Measurements from ENCODE around the gene TEKT3.

TEKT3 gene

DNA sequence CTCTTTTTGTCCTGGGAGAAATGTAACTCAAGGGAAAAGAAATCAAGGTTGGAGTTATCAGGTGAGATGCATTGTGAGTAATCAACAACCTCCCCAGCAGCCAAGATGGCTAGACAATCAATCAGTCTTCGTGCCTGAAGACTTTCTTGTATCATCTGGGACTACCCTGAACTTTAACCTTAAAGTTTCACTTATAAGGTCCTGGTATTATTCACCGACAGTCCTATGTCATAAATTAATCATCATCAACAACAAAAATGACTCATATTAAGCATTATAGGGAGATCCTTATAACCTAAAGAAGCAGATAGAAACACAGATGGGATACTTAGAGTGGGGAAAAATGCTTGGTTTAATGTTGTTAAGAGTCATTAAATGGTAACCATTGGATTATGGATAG is 7.7 kb upstream of the TEKT3 start:
- no peak for DNase-seq (ENCODE audit: low read depth)

DNA sequence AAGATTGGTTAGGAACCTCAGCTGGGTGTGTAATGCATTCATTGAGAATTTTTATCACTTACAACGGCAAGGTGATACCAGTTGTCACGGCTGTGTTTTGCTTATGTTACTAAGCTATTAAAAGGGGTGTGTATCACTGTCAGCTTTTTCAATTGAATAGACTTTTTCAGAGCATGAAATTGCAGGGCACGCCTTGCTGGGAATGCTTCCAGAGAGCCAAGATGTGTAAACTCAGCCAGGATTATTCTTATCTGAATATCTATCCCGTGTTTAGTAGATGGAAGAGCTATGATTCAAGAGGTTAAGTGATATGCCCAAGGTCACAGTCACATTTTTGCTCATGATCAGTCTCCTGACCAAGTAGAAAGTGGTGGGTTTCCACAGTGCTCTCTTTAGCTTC is 6.6 kb upstream of the TEKT3 start:
- DNase-seq (ENCODE audit: low read depth) = no peak

DNA sequence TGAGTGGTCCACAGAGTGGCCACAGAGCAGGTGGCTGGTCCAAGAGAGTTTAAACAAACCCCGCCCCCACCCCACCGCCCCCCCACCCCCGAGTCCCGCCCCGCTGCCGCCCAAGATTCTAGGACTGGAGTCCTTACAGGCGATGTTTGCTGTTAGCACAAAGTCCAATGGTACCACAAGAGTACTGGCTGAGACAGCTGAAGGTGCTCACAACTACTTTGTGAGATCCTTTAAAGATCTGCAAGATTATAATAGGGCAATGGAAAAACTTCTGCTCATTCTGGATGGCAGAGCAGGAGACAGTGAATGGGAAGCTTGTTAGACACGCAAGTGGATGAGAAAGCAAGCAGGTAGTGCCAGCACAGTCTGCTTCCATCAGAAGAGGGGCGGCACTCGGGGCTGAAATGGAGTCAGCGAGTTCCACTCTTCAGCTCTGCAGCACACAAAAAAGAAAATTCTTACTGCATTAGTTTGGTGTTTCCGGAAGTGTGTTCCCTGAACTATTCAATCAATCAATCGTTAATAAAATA is 4.7 kb upstream of the TEKT3 start:
- no peak for DNase-seq (ENCODE audit: low read depth)

DNA sequence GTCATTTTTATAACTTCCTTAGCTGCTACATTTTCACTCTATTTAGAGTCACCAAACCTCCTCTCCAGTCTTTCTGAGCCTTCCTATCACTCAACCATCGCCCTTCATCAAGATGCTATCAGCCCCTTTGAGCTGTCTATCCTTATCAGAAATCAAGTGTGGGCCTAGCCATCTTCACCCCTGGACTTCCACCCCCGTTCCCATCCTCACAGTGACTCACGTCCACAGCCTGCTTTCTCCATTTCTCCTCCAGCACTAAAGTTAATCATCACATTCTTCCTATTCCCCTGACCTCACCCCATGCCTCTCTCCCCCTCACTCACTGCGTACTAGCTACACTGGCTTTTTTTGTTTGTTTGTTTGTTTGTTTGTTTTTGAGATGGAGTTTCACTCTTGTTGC is 2.4 kb upstream of the TEKT3 start:
- no peak for DNase-seq (ENCODE audit: low read depth)

DNA sequence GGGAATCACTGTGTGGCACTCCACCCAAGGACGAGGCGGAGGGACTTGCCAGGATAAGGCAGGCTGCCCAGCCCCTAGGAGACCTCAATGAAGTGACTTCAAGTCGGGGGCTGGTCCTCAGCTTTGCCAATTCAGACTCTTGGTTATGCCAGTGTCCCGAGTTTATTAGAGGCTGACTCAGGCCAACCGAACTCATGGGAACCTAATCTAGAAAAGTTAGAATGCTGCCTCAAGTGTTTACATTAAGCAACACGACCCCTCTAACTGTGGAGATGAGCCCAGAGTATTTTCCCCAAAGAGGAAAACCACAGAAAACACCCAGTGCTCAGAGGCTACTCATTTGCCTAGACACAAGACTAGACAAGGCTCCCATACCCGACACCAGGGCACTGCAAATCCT is 1.1 kb upstream of the TEKT3 start:
- no peak for DNase-seq (ENCODE audit: low read depth)

DNA sequence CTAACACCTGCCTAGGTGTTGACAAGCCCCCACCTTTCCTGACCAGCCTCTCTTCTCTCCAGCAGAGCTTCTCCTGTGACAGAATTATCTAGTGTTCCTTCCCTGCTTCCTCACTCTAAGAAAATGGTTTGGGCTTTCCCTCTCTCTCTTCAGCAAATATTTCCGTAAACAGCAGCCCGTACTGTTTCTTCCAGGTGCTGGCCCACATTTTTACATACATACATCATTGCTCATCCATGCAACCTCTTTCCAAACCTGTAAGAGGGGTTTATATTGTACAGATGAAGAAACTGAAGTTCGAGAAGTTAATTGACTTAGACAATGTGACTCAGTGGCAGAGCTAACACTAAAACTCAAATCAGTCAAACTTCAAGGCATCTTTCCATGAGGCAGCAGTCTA is 569 bp upstream of the TEKT3 start:
- no peak for DNase-seq (ENCODE audit: low read depth)

DNA sequence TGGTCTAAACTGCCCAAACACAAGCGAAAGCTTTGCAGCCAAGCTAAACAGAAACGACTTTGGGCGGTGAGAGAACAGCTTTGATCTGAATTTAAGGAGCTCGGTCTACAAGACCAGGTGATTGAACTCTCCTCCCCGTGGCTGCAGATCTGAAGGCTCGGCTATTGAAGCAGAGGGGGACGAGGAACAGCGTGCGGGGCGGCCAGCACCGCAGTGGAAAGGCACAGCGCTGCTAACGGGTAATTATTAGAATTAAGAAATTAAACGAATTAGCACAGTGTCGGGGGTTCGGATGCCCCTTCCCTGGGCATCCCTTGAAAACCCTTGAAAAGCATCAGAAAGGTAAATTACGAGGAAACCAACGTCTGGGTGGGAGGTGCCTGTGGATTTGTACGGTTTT is 431 bp downstream of the TEKT3 start:
- no peak for DNase-seq (ENCODE audit: low read depth)

DNA sequence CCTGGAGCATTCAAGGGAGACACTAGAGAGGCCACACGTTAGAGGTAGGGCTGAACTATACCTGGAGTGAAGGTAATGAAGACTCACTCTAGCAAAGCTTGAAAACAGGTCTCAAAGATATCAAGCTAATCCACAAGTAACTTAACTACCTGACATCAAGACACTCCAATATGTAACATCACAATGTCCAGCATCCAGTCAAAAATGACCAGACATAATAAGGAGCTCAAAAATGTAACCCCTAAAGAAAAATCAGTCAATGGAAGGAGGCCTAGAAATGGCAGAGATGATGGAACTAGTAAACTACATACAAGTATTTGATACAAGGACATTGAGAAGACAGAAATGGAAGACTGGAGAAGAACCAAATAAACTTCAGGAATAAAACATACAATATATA is 6.0 kb downstream of the TEKT3 start:
- no peak for DNase-seq (ENCODE audit: low read depth)

DNA sequence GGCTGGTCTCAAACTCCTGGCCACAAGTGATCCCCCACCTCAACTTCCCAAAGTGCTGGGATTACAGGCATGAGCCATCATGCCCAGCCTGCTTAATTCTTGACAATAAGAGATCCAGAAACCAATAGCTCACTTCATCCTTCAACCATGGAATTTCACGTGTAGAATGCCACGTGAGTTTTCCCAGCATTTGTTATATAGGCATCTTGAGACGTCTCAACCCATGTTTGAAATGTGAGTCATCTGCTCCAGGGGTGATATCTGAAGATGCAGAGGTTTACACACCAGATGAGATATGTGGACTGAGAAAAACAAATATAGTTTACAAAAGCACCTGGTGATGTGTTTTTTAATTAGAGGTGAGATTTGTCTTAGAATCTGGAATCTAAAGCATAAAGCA is 7.1 kb downstream of the TEKT3 start:
- no peak for DNase-seq (ENCODE audit: low read depth)

DNA sequence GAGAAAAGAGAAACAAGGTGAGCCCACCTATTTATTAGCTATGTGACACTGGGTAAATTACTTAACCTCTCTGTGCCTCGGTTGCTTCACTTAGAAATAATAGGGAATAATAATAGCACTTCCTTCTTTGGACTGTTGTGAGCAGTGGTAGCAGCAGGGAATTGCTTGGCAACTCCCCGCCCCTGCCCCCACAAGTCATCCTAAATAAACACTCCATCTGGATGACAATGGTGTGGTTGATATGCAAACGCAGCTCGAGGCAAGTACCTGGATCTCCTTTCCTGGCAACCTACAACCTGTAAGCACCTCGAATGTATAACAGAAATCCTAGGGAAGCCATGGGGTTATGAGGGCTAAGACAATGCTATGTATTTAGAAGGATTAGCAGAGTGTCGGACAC is 9.1 kb downstream of the TEKT3 start:
- no peak for DNase-seq (ENCODE audit: low read depth)

DNA sequence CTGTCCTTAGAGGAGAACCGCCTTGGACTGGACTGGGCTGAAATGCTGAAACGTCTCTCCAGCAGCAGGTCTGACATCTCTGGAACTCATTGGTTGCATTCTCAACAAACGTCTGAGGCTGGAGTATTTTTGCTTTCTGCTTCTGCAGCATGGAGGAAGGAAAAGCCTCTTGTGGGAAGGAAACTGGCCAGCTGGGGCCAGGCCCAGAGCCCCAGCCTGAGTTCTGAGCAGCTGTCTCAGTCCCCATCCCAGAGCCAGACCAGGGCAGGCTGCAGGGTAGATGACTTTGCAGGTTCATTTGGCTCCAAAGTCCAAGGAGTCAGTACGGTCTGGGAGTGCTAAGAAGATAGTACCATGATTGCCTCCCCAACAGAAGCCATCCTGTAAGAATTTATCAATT is 18.3 kb downstream of the TEKT3 start:
- DNase-seq (ENCODE audit: low read depth) = no peak

DNA sequence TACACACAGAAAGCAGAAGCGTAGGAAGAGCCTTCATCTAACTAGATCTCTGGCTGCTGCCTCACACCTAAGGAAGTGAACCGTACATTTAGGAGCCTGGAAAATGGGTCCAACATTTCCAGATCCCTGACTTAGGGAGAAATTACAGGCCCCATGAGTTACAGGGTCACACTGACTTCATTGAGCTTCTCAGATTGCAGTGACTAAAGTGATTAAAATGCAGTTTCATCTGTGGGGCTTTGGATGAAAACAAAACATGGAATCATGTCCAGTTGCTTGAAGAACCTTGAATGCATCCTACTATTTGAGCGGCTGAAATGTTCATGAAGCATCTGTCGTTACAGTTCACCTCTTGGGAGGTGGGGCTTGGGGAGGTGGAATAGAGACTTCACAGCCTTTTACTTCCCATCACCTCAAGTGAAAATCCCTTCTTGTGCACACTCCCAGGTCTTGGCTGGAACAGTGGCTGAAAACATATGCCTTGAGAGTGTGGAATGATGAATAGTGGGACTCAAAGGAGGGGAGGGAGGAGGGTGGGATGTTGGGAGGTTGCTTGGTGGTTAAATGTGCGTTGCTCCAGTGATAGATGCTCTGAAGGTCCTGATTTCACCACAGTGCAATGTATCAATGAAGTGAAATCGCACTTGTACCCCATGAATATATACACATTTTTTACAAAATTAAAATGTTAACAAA is 19.7 kb downstream of the TEKT3 start:
- DNase-seq (ENCODE audit: low read depth) = no peak

DNA sequence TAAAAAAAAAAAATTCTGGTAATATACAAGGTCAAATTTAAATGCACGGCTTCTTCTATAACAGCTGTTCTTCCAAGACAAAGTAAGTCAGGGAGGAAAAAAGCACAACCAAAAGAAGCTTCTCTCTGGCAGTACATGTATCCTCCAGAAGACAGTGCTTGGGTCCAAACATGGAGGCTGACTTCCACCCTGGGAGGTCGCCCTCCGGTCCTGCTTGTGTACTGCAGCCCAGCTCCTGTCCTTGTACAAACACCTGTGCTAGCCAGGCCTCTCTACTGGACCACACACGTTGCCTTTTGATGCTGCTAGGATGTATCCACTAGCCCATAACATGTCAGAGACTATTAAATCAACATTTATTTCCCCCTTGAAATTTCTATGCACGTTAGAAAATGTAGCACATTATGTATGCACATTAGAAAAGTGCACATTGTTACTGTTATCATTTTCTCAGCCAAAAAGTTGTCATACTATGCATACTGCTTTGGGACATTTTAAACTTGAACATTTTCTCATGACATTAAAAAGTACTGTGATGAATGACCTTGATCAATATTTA is 21.9 kb downstream of the TEKT3 start:
- DNase-seq (ENCODE audit: low read depth) = no peak

DNA sequence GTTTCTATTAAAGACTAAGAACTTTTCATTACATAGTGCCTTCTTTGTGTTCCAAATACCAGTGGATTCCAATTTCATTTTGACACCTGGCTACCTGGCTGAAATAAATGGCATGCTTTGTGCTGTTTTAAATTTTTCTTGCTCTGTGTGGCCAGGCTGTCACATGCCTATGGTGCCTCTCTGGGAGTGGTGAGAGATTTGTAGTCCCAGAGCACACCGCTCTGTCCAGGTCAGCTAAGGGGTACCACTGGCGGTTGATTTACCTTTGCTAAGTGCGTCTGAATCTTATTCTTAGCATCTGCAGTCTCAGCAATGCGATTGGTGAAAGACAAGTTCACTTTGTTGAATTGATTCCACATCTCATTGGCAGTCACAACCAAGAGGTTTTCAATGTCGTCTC is 29.4 kb downstream of the TEKT3 start:
- no peak for DNase-seq (ENCODE audit: low read depth)

DNA sequence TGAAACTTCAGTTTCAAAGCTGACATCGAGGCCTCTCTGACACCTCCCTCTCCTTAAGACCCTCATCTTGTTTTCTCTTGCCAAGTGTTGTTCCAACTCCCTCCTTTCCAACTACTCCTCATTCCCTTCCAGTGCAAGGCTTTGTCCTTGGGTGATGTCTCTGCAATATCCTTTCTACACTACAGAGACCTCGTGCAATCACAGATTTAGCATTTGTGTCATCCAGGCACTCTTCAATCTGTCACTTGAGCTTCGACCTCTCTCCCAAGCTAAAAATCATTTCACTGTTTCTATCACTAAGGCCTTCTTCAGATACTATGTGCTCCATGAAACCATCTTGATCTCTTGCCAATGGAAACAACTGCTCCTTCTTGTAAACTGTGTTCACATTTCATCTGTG is 31.6 kb downstream of the TEKT3 start:
- DNase-seq (ENCODE audit: low read depth) = no peak

DNA sequence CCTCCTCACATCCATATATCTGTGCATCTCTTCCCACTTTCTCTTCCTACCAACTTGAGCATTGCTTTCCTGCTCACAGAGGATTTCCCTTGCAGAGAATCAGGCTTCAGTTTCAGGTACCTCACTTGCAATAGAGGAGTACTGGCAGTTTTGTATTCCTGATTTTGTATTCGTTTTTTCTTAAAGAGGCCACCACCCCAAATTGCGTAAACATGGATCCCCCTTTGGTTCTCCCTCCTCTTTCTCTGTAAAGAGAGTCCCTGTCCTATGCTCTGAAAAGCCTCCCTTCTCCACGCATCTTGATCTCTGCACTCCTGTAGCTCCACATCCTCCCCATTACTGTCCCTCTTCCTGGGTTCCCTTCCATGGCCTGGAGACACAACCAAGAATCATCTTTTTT is 32.2 kb downstream of the TEKT3 start:
- no peak for DNase-seq (ENCODE audit: low read depth)

DNA sequence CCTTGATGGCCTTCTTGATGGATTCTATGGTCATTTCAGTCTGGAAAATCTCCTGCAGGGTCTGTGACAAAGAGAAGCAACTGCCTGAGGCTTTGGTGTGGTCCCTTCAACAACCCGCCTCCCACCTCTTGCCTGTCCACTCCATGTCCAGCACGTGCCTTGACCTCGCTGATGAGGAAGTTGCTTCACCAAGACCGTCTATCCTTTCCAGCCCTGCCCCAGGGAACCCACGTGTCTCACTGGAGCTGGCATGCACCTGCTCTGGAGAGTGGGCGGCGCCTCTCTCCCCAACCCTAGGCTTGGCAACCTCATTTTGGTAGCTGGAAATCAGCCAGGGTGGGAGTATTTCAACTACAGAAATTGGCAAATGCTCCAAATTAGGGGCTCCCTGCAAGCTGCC is 32.6 kb downstream of the TEKT3 start:
- DNase-seq (ENCODE audit: low read depth) = no peak

DNA sequence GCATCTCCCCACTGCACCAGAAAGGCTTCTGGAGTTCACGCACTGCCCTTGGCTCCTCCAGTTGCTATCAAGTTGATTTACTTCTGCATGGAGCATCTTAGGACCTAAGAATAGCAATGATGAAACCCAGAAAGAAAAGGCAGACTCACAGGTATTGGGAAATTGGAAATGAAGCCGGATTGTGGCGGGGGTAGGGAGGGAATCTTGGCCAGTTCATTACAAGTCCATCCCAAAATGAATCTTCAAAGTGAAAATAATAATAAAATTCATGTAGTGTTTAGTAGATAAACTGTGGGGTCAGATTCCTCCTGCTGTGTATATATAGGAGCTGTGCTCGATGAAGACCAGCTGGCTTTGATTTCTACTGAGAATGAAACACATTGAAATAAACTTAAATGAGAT is 33.7 kb downstream of the TEKT3 start:
- DNase-seq (ENCODE audit: low read depth) = no peak

DNA sequence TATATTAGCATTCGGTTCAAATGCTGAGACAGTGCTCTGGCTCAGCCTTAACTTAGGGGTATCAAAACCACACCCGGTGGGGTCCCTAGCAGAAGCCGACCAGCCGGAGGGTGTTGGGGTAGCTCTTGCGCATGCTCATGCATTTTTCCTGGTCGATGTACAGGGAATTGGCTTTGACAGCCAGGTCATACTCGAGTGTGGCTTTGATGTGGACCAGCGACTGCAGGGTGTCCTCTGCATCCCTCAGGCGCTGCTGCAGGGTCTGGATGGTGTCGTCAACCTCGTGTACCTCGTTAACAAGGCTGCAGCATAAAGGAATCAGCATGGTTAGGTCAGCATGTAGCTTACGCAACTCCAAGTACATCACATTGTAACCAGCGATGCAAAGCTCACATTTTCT is 37.5 kb downstream of the TEKT3 start:
- DNase-seq (ENCODE audit: low read depth) = no peak

DNA sequence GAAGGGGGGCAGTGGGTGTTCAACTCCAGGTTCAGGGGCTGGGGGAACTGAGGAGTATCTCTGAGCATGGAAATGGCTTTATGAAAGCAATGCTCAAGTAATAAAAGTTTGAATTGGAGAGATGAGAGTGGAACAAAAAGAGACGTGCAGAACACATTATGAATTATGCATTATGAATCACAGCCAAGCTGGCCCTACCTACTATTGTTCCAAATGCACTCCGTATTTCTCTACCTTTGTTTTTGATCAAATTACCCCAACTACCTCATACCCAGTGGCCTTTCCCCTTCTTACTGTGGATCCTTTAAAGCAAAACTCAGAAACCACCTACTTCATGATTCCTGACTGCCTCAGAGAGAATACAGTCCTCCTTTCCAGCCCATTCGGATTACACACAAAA is 38.1 kb downstream of the TEKT3 start:
- DNase-seq (ENCODE audit: low read depth) = no peak

DNA sequence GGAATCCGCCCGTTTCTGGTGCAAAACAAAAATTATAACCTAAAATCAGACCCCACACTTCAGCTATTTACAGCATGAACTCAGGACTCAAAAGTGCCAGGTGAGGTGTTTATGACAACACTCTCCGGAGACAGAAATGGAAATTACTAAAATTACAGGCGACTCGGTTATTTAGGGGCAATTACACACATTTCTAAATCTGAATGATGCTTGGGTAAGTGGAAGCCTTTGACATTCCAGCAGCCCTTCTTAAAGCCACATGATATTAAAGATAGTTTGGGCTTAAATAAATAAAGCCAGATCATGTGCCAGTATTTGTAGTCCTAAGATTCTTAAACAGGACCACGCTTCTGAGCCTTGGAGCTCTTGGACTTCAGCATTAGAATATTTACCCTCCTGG is 39.6 kb downstream of the TEKT3 start:
- no peak for DNase-seq (ENCODE audit: low read depth)

DNA sequence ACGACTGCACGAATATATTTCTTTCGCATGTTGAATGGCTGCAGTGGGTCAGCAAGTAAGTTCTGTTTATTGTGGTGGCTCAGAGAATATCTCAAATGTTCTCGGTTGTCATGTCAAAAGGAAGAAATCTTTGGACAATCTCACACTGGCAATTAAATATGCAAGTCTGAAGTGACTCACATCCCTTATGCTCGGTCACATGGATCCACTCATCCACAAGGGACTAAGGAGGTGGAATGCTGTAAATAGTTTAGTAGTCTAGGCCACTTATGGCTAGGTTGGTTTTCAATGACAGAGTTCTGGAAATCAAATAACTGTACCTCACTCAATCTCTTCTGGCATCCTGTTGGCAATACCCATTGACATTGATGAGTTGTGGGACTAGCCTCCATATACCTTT is 43.2 kb downstream of the TEKT3 start:
- DNase-seq (ENCODE audit: low read depth) = no peak

DNA sequence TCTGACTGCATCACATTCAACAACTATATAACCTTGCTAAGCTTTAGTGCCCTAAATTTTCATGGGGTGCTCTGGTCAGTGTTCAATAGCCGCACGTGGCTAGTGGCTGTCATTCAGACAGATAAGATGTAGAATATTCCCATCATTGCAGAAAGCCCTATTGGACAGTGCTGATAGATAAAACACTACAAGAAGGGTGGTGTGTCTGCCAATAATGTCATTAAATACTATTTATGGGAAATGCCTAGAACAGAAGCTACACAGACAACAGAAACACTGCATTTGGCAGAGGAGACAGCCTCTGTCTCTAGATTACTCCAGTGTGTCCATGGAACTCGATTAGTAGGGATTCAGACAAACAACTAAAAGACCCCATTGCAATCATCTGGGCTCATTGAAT is 47.8 kb downstream of the TEKT3 start:
- DNase-seq (ENCODE audit: low read depth) = no peak

DNA sequence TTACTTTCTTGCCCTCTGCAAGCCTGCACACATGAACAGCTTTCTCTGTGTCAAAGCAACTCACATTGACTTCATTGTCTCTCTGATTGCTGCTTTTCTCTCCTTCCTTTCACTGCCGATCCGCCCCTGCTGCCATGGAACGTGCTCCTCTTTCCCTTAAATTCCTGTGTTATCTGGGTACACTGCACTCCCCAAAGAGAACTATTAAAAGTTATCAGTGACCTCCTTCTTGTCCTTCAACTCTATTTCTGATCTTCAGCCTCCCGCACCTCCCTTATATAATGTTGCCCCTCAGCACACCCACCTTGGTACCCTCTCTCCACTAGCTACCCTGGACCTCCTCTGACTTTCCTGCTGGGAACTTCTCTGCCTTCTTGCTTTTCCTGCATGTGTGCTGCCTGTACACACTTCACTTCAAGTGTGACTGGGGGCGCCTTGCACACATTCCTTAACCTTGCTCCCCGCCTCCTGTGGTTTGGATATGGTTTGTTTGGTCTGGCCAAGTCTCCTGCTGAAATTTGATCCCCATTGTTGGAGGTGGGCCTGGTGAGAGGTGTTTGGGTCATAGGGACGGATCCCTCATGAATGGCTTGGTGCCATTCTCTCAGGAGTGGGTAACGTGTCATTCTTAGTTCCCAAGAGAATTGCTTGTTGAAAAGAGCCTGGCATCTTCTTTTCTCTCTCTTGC is 49.6 kb downstream of the TEKT3 start:
- DNase-seq (ENCODE audit: low read depth) = no peak
